ENCODE measurements around the gene GALK1. TPM values are rescaled to one million over a fixed set of nuclear protein-coding genes. Genes with fewer than 3 reads are reported as not detected.
A peak's percentile ranks its signal among the peaks of the same experiment; 100 is the strongest.

GALK1 gene
- total and polyA plus RNA-seq, 2 donors (not counting 1 experiment from before 2014, with no cell fraction given): 10.2 to 62.8 TPM

- Histone ChIP-seq H4K20me1 (ENCODE audit: control insufficient read depth, extremely low read depth, insufficient read depth, low read length) (no peaks in the 10 kb centered on the region), H3K27ac (ENCODE audit: insufficient read depth, low read length) (no peak overlapping the region), H3K27me3 (ENCODE audit: control insufficient read depth, insufficient read depth, low read length) (peaks cover 29% of the 10 kb centered on the region), H3K4me3 (replicated peaks in 1 of 4; ENCODE audit: control extremely low read depth in 1 of 4, insufficient read depth in 1 of 4, low read depth in 3 of 4, low read length in 4 of 4) (no peak overlapping the region), H3K4me1 (ENCODE audit: control insufficient read depth, extremely low read depth, insufficient read depth, low read length) (no peaks in the 10 kb centered on the region), H3K36me3 (ENCODE audit: control insufficient read depth, insufficient read depth, low read length) (no peaks in the 10 kb centered on the region), H3K4me2 (ENCODE audit: extremely low read depth, insufficient read depth, low read length) (no peak overlapping the region), H3K9me3 (ENCODE audit: control insufficient read depth, insufficient read depth, low read depth, low read length) (no peaks in the 10 kb centered on the region), H3K79me2 (ENCODE audit: control insufficient read depth, insufficient read depth, low read length) (no peaks in the 10 kb centered on the region), H2AFZ (ENCODE audit: low read length) (no peak overlapping the region), H3K9ac (ENCODE audit: insufficient read depth, low read length) (no peak overlapping the region)
- DNase-seq (ENCODE audit: low read depth in 2 of 2): no peak
- TF ChIP-seq CTCF (conservative IDR thresholded peaks at IDR 0.05 in 1 of 2, IDR thresholded peaks at IDR 0.05 in 1 of 2; ENCODE audit: low read depth in 1 of 2, low read length in 2 of 2) (no peak), EZH2 (IDR thresholded peaks at IDR 0.05; ENCODE audit: low read length, missing control alignments) (peak; percentile 46)
These were observed 45.3 kb downstream of the GALK1 start for GRCh38 chr17:75719732-75720131.

- no peak for DNase-seq (ENCODE audit: low read depth in 2 of 2)
- Histone ChIP-seq H3K79me2 (ENCODE audit: control insufficient read depth, insufficient read depth, low read length) (no peaks in the 10 kb centered on the region), H3K4me3 (replicated peaks in 1 of 4; ENCODE audit: control extremely low read depth in 1 of 4, insufficient read depth in 1 of 4, low read depth in 3 of 4, low read length in 4 of 4) (no peak overlapping the region), H3K4me2 (ENCODE audit: extremely low read depth, insufficient read depth, low read length) (no peak overlapping the region), H3K4me1 (ENCODE audit: control insufficient read depth, extremely low read depth, insufficient read depth, low read length) (no peaks in the 10 kb centered on the region), H2AFZ (ENCODE audit: low read length) (no peak overlapping the region), H3K27me3 (ENCODE audit: control insufficient read depth, insufficient read depth, low read length) (no peaks in the 10 kb centered on the region), H3K9ac (ENCODE audit: insufficient read depth, low read length) (no peak overlapping the region), H3K27ac (ENCODE audit: insufficient read depth, low read length) (no peak overlapping the region), H3K36me3 (ENCODE audit: control insufficient read depth, insufficient read depth, low read length) (no peaks in the 10 kb centered on the region), H3K9me3 (ENCODE audit: control insufficient read depth, insufficient read depth, low read depth, low read length) (no peaks in the 10 kb centered on the region), H4K20me1 (ENCODE audit: control insufficient read depth, extremely low read depth, insufficient read depth, low read length) (no peaks in the 10 kb centered on the region)
- TF ChIP-seq EZH2 (IDR thresholded peaks at IDR 0.05; ENCODE audit: low read length, missing control alignments) (no peak), CTCF (conservative IDR thresholded peaks at IDR 0.05 in 1 of 2, IDR thresholded peaks at IDR 0.05 in 1 of 2; ENCODE audit: low read depth in 1 of 2, low read length in 2 of 2) (no peak)
These were observed 52.5 kb downstream of the GALK1 start for GRCh38 chr17:75712446-75712845.

Other genes with a start within 250 kb of the GALK1 start
- 4.9 and 8.3 TPM in 2 replicates for gene CASKIN2, start 249.7 kb downstream of the GALK1 start, total RNA-seq
- gene CASKIN2, start 249.7 kb downstream of the GALK1 start, polyA plus RNA-seq: 3.4 and 4.5 TPM in 2 replicates
- gene TSEN54, start 248.7 kb downstream of the GALK1 start, total RNA-seq: 7.8 and 10.0 TPM in 2 replicates
- 5.3 and 10.1 TPM in 2 replicates for gene TSEN54, start 248.7 kb downstream of the GALK1 start, polyA plus RNA-seq
- gene LLGL2, start 239.5 kb downstream of the GALK1 start, total RNA-seq: 0.26 and 0.33 TPM in 2 replicates
- 0.02 and 0.03 TPM in 2 replicates for gene LLGL2, start 239.5 kb downstream of the GALK1 start, polyA plus RNA-seq
- gene MYO15B, start 177.4 kb downstream of the GALK1 start, total RNA-seq: 4.6 and 14.4 TPM in 2 replicates
- 0.17 and 0.49 TPM in 2 replicates for gene MYO15B, start 177.4 kb downstream of the GALK1 start, polyA plus RNA-seq
- under 0.01 and 0.17 TPM in 2 replicates for gene SMIM5, start 131.8 kb downstream of the GALK1 start, total RNA-seq
- 0.05 TPM in 1 of 2 replicates, not detected in the other for gene SMIM5, start 131.8 kb downstream of the GALK1 start, polyA plus RNA-seq
- 18.5 and 26.3 TPM in 2 replicates for gene RECQL5, start 98.0 kb downstream of the GALK1 start, total RNA-seq
- 8.4 and 9.9 TPM in 2 replicates for gene RECQL5, start 98.0 kb downstream of the GALK1 start, polyA plus RNA-seq
- gene SAP30BP, start 97.9 kb downstream of the GALK1 start, total RNA-seq: 40.6 and 43.9 TPM in 2 replicates
- 61.0 and 84.5 TPM in 2 replicates for gene SAP30BP, start 97.9 kb downstream of the GALK1 start, polyA plus RNA-seq
- 0.17 and 0.26 TPM in 2 replicates for gene ITGB4, start 43.7 kb downstream of the GALK1 start, total RNA-seq
- gene ITGB4, start 43.7 kb downstream of the GALK1 start, polyA plus RNA-seq: 0.17 and 0.58 TPM in 2 replicates
- 11.3 and 15.0 TPM in 2 replicates for gene UNK, start 19.6 kb upstream of the GALK1 start, total RNA-seq
- gene UNK, start 19.6 kb upstream of the GALK1 start, polyA plus RNA-seq: 15.2 and 18.0 TPM in 2 replicates
- 1.5 TPM in 2 replicates for gene UNC13D, start 79.2 kb upstream of the GALK1 start, total RNA-seq
- 0.12 and 0.22 TPM in 2 replicates for gene UNC13D, start 79.2 kb upstream of the GALK1 start, polyA plus RNA-seq
- gene WBP2, start 90.1 kb upstream of the GALK1 start, total RNA-seq: 20.5 and 39.5 TPM in 2 replicates
- 53.4 and 56.1 TPM in 2 replicates for gene WBP2, start 90.1 kb upstream of the GALK1 start, polyA plus RNA-seq
- gene TRIM47, start 113.4 kb upstream of the GALK1 start, total RNA-seq: 16.0 and 18.2 TPM in 2 replicates
- 2.2 and 4.8 TPM in 2 replicates for gene TRIM47, start 113.4 kb upstream of the GALK1 start, polyA plus RNA-seq
- 15.9 and 17.2 TPM in 2 replicates for gene TRIM65, start 131.8 kb upstream of the GALK1 start, total RNA-seq
- gene TRIM65, start 131.8 kb upstream of the GALK1 start, polyA plus RNA-seq: 4.3 TPM in 2 replicates
- gene MRPL38, start 139.7 kb upstream of the GALK1 start, total RNA-seq: 30.8 and 36.0 TPM in 2 replicates
- gene MRPL38, start 139.7 kb upstream of the GALK1 start, polyA plus RNA-seq: 19.3 and 29.7 TPM in 2 replicates
- 10.5 and 11.2 TPM in 2 replicates for gene FBF1, start 175.8 kb upstream of the GALK1 start, total RNA-seq
- 1.6 and 2.6 TPM in 2 replicates for gene FBF1, start 175.8 kb upstream of the GALK1 start, polyA plus RNA-seq
- gene ACOX1, start 214.0 kb upstream of the GALK1 start, total RNA-seq: 44.4 and 70.5 TPM in 2 replicates
- 30.0 and 31.3 TPM in 2 replicates for gene ACOX1, start 214.0 kb upstream of the GALK1 start, polyA plus RNA-seq
- gene TEN1, start 214.0 kb upstream of the GALK1 start, total RNA-seq: 9.4 and 12.6 TPM in 2 replicates
- 10.3 and 11.4 TPM in 2 replicates for gene TEN1, start 214.0 kb upstream of the GALK1 start, polyA plus RNA-seq
- 1.3 TPM in 2 replicates for gene CDK3, start 235.7 kb upstream of the GALK1 start, total RNA-seq
- gene CDK3, start 235.7 kb upstream of the GALK1 start, polyA plus RNA-seq: 1.7 and 2.3 TPM in 2 replicates